GM23248 (cell line): ENCODE results near the gene NUCB2. TPM values are rescaled to one million over a fixed set of nuclear protein-coding genes. Genes with fewer than 3 reads are reported as not detected.

Experiments used
- DNase-seq: peaks from one replicate; pipeline ENCODE4 v3.0.0-alpha.2; 2015
- H2AFZ ChIP-seq: fragments of 200-600 bp; sonication (generic); 2 replicates; pipeline ENCODE4 v1.6.1; 2016; ENCODE audit warnings: antibody characterized with exemption
- H3F3A ChIP-seq: fragments of 200-600 bp; sonication (generic); 2 replicates; pipeline ENCODE4 v1.6.1; 2016; ENCODE audit warnings: mild to moderate bottlenecking, antibody characterized with exemption, mixed run types; ENCODE audit not compliant: insufficient read depth
- H3K27ac ChIP-seq: fragments of 200-600 bp; sonication (generic); 2 replicates; pipeline ENCODE4 v1.5.1; 2016; ENCODE audit warnings: mild to moderate bottlenecking
- H3K27me3 ChIP-seq: fragments of 200-600 bp; sonication (generic); replicated peaks from 2 replicates; pipeline ENCODE4 v1.6.1; 2016; ENCODE audit warnings: mild to moderate bottlenecking; ENCODE audit not compliant: insufficient read depth
- H3K36me3 ChIP-seq: fragments of 200-600 bp; sonication (generic); 2 replicates; pipeline ENCODE4 v1.6.1; 2016; ENCODE audit warnings: low read depth, mild to moderate bottlenecking
- H3K4me1 ChIP-seq: fragments of 200-600 bp; sonication (generic); 2 replicates; pipeline ENCODE4 v1.6.1; 2016; ENCODE audit warnings: mild to moderate bottlenecking; ENCODE audit not compliant: insufficient read depth
- H3K4me2 ChIP-seq: fragments of 200-600 bp; sonication (generic); one replicate; pipeline ENCODE4 v1.6.1; 2016; ENCODE audit warnings: mild to moderate bottlenecking; ENCODE audit not compliant: unreplicated experiment
- H3K4me3 ChIP-seq: fragments of 200-600 bp; sonication (generic); 2 replicates; pipeline ENCODE4 v1.5.1; 2016; ENCODE audit warnings: mild to moderate bottlenecking
- H3K79me2 ChIP-seq: fragments of 200-600 bp; sonication (generic); 2 replicates; pipeline ENCODE4 v1.6.1; 2016; ENCODE audit warnings: mild to moderate bottlenecking; ENCODE audit not compliant: insufficient read depth
- H3K9ac ChIP-seq: fragments of 200-600 bp; sonication (generic); 2 replicates; pipeline ENCODE4 v1.6.1; 2016; ENCODE audit warnings: mild to moderate bottlenecking
- H3K9me2 ChIP-seq: fragments of 200-600 bp; sonication (generic); 2 replicates; pipeline ENCODE4 v1.6.1; 2016; ENCODE audit warnings: mixed run types, mild to moderate bottlenecking, moderate library complexity; ENCODE audit not compliant: insufficient read depth
- H3K9me3 ChIP-seq: fragments of 200-600 bp; sonication (generic); one replicate; pipeline ENCODE4 v1.6.1; 2017; ENCODE audit warnings: low read depth
- H4K20me1 ChIP-seq: fragments of 200-600 bp; sonication (generic); 2 replicates; pipeline ENCODE4 v1.6.0; 2016; ENCODE audit not compliant: insufficient read depth
- EZH2 ChIP-seq: fragments of 200-600 bp; sonication (generic); IDR thresholded peaks from 2 replicates; pipeline ENCODE4 v1.6.1; 2018; ENCODE audit warnings: antibody characterized with exemption, mild to moderate bottlenecking; ENCODE audit not compliant: insufficient read depth, poor library complexity, severe bottlenecking
- EZH2phosphoT487 ChIP-seq: fragments of 200-600 bp; sonication (generic); IDR thresholded peaks from 2 replicates; pipeline ENCODE4 v1.6.1; 2018; ENCODE audit warnings: antibody characterized with exemption, moderate library complexity, mild to moderate bottlenecking, low read depth; ENCODE audit not compliant: insufficient read depth
- WGBS, 2 experiments: methylation state at CpG; one replicate each; pipeline ENCODE4 v1.1.6; 2015 to 2017; ENCODE audit warnings: low lambda C conversion rate in 2 of 2, low coverage in 1 of 2; ENCODE audit errors: missing lambda C conversion rate in 2 of 2; 5-methylcytosine and 5-hydroxymethylcytosine counted together
- in situ Hi-C: fragments of 300-500 bp; cut with MboI; formaldehyde crosslinking; loops from 2 replicates; pipeline ENCODE4 v1.15.0; 2020
- polyA plus RNA-seq: library from polyadenylated mRNA; unstranded; fragments of >200 nt; fragmentation: Nextera tagmentation; extraction: Ambion mirVana; gene quantifications from 2 replicates; pipeline ENCODE4 v1.2.1, GENCODE V29; 2016
- total RNA-seq: library from RNA; depleted of rRNA; stranded (reverse); fragments of >200 nt; shearing (Covaris generic); gene quantifications from 2 replicates; pipeline ENCODE4 v1.2.3, GENCODE V29; 2014

Gene NUCB2
- total and polyA plus RNA-seq, 2 experiments from 2014 or later = 95.0 to 246 TPM

GRCh38 chr11:17258670-17259069 lies 17.9 kb upstream of the NUCB2 start:
- no peaks in the 10 kb centered on the region for H3K9me3 ChIP-seq
- no peak overlapping the region for H2AFZ ChIP-seq
- H3K4me2 ChIP-seq = no peak overlapping the region
- H3F3A ChIP-seq = peaks cover 22% of the 10 kb centered on the region
- no peak overlapping the region for H3K9ac ChIP-seq
- DNase-seq = no peak
- no peak overlapping the region for H3K4me3 ChIP-seq
- H4K20me1 ChIP-seq = no peaks in the 10 kb centered on the region
- H3K27me3 ChIP-seq = no peaks in the 10 kb centered on the region
- H3K27ac ChIP-seq = no peak overlapping the region
- no peak for TF ChIP-seq EZH2phosphoT487
- TF ChIP-seq EZH2 = no peak
- H3K36me3 ChIP-seq = no peaks in the 10 kb centered on the region
- H3K79me2 ChIP-seq = no peaks in the 10 kb centered on the region
- in situ Hi-C loops = no loop called here
- H3K4me1 ChIP-seq = peaks cover 19% of the 10 kb centered on the region
- no peaks in the 10 kb centered on the region for H3K9me2 ChIP-seq

GRCh38 chr11:17259519-17259918 lies 17.0 kb upstream of the NUCB2 start:
- H3K9me3 ChIP-seq = no peaks in the 10 kb centered on the region
- in situ Hi-C loops = no loop called here
- no peaks in the 10 kb centered on the region for H3K27me3 ChIP-seq
- H4K20me1 ChIP-seq = no peaks in the 10 kb centered on the region
- H3K9me2 ChIP-seq = no peaks in the 10 kb centered on the region
- peaks cover 22% of the 10 kb centered on the region for H3F3A ChIP-seq
- no peak overlapping the region for H3K27ac ChIP-seq
- H3K79me2 ChIP-seq = no peaks in the 10 kb centered on the region
- no peak overlapping the region for H3K9ac ChIP-seq
- no peak overlapping the region for H3K4me3 ChIP-seq
- DNase-seq = no peak
- H3K4me1 ChIP-seq = peaks cover 20% of the 10 kb centered on the region
- H3K36me3 ChIP-seq = no peaks in the 10 kb centered on the region
- H3K4me2 ChIP-seq = no peak overlapping the region
- WGBS, 2 experiments = 92 to 96% methylated on average over 1 of the region's 1 CpG
- no peak overlapping the region for H2AFZ ChIP-seq
- TF ChIP-seq EZH2 = no peak
- no peak for TF ChIP-seq EZH2phosphoT487

- H3K4me2 ChIP-seq = no peak overlapping the region
- H3K27me3 ChIP-seq = no peaks in the 10 kb centered on the region
- no peaks in the 10 kb centered on the region for H3K9me2 ChIP-seq
- H3K79me2 ChIP-seq = no peaks in the 10 kb centered on the region
- DNase-seq = peak; percentile 26
- H2AFZ ChIP-seq = no peak overlapping the region
- no peaks in the 10 kb centered on the region for H3K9me3 ChIP-seq
- H4K20me1 ChIP-seq = no peaks in the 10 kb centered on the region
- H3K27ac ChIP-seq = no peak overlapping the region
- H3K4me1 ChIP-seq = peaks cover 20% of the 10 kb centered on the region
- TF ChIP-seq EZH2 (no peak), EZH2phosphoT487 (no peak)
- no peaks in the 10 kb centered on the region for H3K36me3 ChIP-seq
- H3K9ac ChIP-seq = no peak overlapping the region
- no peak overlapping the region for H3K4me3 ChIP-seq
- peaks cover 22% of the 10 kb centered on the region for H3F3A ChIP-seq
- in situ Hi-C loops = no loop called here
Measured at GRCh38 chr11:17260020-17260419, 16.5 kb upstream of the NUCB2 start.

- no peak overlapping the region for H3K4me3 ChIP-seq
- no peaks in the 10 kb centered on the region for H3K9me2 ChIP-seq
- H3K27ac ChIP-seq = no peak overlapping the region
- no peak overlapping the region for H3K9ac ChIP-seq
- TF ChIP-seq EZH2phosphoT487 = no peak
- TF ChIP-seq EZH2 = no peak
- no peaks in the 10 kb centered on the region for H3K36me3 ChIP-seq
- DNase-seq = peak; percentile 76
- peaks cover 3% of the 10 kb centered on the region; the same call in 1 of the 2 replicates for H3K4me1 ChIP-seq
- H3F3A ChIP-seq = peaks cover 3% of the 10 kb centered on the region
- H3K4me2 ChIP-seq = no peak overlapping the region
- no peaks in the 10 kb centered on the region for H3K79me2 ChIP-seq
- H3K9me3 ChIP-seq = no peaks in the 10 kb centered on the region
- H4K20me1 ChIP-seq = no peaks in the 10 kb centered on the region
- H3K27me3 ChIP-seq = no peaks in the 10 kb centered on the region
- no peak overlapping the region for H2AFZ ChIP-seq
- in situ Hi-C loops = no loop called here
- 91 to 93% methylated on average over 1 of the region's 1 CpG for WGBS, 2 experiments
Measured at GRCh38 chr11:17263769-17264168, 12.8 kb upstream of the NUCB2 start.

GRCh38 chr11:17266781-17267180 lies 9.8 kb upstream of the NUCB2 start:
- DNase-seq = no peak
- in situ Hi-C loops = no loop called here
- no peak overlapping the region for H3K9ac ChIP-seq
- H3K4me3 ChIP-seq = no peak overlapping the region
- no peaks in the 10 kb centered on the region for H3K27me3 ChIP-seq
- no peaks in the 10 kb centered on the region for H3K79me2 ChIP-seq
- no peaks in the 10 kb centered on the region for H3K9me3 ChIP-seq
- TF ChIP-seq EZH2 (no peak), EZH2phosphoT487 (no peak)
- H3K4me1 ChIP-seq = peaks cover 3% of the 10 kb centered on the region; the same call in 1 of the 2 replicates
- H4K20me1 ChIP-seq = no peaks in the 10 kb centered on the region
- no peaks in the 10 kb centered on the region for H3K36me3 ChIP-seq
- H3K9me2 ChIP-seq = no peaks in the 10 kb centered on the region
- H3F3A ChIP-seq = peaks cover 3% of the 10 kb centered on the region
- WGBS, 2 experiments = 48 to 58% methylated on average over 5 of the region's 5 CpGs
- H3K4me2 ChIP-seq = no peak overlapping the region
- no peak overlapping the region for H3K27ac ChIP-seq
- no peak overlapping the region for H2AFZ ChIP-seq
